IPS-20b (cell line): ENCODE measurements around the gene PLA2G4E.

ENCODE experiments used
- H3K27ac ChIP-seq: one replicate; pipeline ENCODE4 v1.5.1; 2013; ENCODE audit warnings: low read length
- H3K27me3 ChIP-seq: 2 replicates; pipeline ENCODE4 v1.6.1; 2013; ENCODE audit warnings: mild to moderate bottlenecking, low read length, inconsistent platforms; ENCODE audit not compliant: insufficient read depth
- H3K36me3 ChIP-seq: 2 replicates; pipeline ENCODE4 v1.6.1; 2013; ENCODE audit warnings: low read depth, mild to moderate bottlenecking, inconsistent platforms, low read length, moderate library complexity; ENCODE audit not compliant: insufficient read depth
- H3K4me1 ChIP-seq: 2 replicates; pipeline ENCODE4 v1.6.1; 2013; ENCODE audit warnings: mild to moderate bottlenecking, control low read depth, inconsistent platforms, low read length, moderate library complexity; ENCODE audit not compliant: insufficient read depth
- H3K4me3 ChIP-seq: 2 replicates; pipeline ENCODE4 v1.5.1; 2013; ENCODE audit warnings: mild to moderate bottlenecking, low read length, inconsistent platforms
- H3K9ac ChIP-seq: 2 replicates; pipeline ENCODE4 v1.6.1; 2013; ENCODE audit warnings: low read depth, mild to moderate bottlenecking, inconsistent platforms, low read length, moderate library complexity
- H3K9me3 ChIP-seq: 2 replicates; pipeline ENCODE4 v1.6.1; 2013; ENCODE audit warnings: mild to moderate bottlenecking, low read depth, low read length, inconsistent platforms; ENCODE audit not compliant: insufficient read depth

PLA2G4E gene

GRCh38 chr15:41978534-41978933, 42.3 kb downstream of the PLA2G4E start:
- Histone ChIP-seq H3K4me3 (no peak overlapping the region), H3K27ac (no peak overlapping the region), H3K9me3 (no peaks in the 10 kb centered on the region), H3K36me3 (no peaks in the 10 kb centered on the region), H3K9ac (no peak overlapping the region), H3K4me1 (no peaks in the 10 kb centered on the region; the same call in 1 of the 2 replicates), H3K27me3 (no peaks in the 10 kb centered on the region)

- Histone ChIP-seq H3K9me3 (no peaks in the 10 kb centered on the region), H3K9ac (no peak overlapping the region), H3K4me1 (no peaks in the 10 kb centered on the region; the same call in 1 of the 2 replicates), H3K27me3 (no peaks in the 10 kb centered on the region), H3K27ac (no peak overlapping the region), H3K4me3 (no peak overlapping the region), H3K36me3 (no peaks in the 10 kb centered on the region)
Measured at GRCh38 chr15:41977757-41978383, 43.0 kb downstream of the PLA2G4E start.

DNA sequence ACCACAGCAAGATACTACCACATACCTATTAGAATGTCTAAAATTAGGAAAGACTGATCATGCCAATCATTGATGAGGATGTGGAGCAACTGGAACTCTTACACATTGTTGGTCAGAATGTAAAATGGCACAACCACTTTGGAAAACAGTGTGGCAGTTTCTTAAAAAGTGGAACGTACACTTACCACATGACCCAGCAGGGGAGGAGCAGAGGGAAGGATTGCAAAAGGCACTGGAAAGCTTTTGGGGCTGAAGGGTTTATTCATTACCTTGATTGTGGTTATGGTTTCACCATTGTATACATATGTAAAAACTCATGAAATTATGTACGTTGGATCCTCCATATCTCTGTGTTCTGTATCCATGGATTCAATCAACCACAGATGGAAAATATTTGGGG, 45.2 kb downstream of the PLA2G4E start:
- Histone ChIP-seq H3K4me1 (no peaks in the 10 kb centered on the region), H3K9ac (no peak overlapping the region), H3K36me3 (no peaks in the 10 kb centered on the region), H3K27ac (no peak overlapping the region), H3K27me3 (no peaks in the 10 kb centered on the region), H3K4me3 (no peak overlapping the region), H3K9me3 (no peaks in the 10 kb centered on the region)

DNA sequence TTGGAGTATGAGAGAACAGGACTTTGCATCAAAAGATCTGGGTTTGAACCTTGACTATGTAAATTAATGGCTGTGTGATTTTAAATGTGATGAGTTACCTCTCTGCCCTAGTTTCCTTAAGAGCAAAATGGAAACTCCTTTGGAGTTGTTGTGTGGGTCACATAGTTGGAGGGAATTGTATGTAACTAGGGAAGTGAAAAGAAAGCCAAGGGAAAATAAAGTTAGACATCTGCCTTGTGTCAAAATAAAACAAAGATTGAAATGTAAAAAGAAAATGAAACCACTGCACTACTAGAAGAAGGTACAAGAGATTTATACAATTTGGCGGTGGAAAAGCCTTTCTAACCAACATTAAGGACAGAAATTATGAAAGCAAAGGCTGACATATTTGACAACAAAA, 46.8 kb downstream of the PLA2G4E start:
- Histone ChIP-seq H3K4me1 (peaks cover 10% of the 10 kb centered on the region; the same call in 1 of the 2 replicates), H3K9ac (no peak overlapping the region), H3K27ac (no peak overlapping the region), H3K36me3 (no peaks in the 10 kb centered on the region), H3K27me3 (no peaks in the 10 kb centered on the region), H3K9me3 (no peaks in the 10 kb centered on the region), H3K4me3 (no peak overlapping the region)

DNA sequence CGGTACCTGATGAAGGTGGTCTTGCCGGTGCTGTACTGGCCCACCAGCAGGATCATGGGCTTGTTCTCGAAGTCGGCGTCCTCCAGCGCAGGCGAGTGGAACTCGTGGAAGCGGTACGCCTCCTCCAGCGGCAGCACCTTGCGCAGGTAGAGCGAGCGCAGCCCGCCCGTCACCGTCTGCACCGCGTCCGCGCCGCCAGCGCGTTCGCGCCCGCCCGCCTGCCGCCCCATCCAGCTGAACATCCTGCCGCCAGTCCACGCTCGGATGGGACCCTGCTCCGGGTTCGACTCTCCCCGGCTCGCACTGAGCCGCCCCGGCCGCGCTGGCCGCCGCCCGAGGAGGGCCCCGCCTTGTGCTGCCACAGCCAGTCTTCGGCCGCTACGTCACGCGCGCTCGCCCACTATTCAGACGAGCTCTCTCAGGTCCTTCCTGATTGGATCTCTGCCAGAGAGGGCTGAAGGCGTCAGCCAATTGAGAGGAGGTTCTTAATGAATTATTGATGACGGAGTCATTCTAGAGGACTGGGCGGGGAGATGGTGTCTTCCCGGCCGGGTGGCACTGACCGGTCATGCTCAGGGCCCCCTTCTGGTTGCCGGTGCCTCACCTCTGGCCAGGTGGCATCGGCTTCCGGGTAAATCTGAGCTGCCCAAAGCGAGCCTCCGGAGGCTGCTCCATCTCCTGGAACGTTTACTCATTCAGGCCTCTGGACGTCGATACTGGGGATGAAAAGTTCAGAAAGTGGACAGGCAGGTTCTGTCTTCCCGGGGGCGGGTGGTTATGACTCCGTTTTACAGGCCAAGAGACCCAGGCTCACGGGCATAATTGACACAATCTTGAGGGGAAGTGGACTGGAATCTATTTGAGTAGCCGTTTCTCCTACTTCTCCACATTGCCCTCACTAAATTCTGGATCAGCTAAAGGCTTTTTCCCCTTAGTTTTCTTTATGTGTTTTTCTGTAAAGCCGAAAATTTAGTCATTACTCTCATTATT, 48.3 kb downstream of the PLA2G4E start, which contains the start of gene EHD4:
TSS of gene EHD4 (minus strand) at position 305 of the 990 bp plus-strand sequence. CDS start at position 242, 63 bp downstream.
- no peaks in the 10 kb centered on the region for H3K36me3 ChIP-seq
- H3K9me3 ChIP-seq, result no peaks in the 10 kb centered on the region
- peaks cover 10% of the 10 kb centered on the region; the same call in 1 of the 2 replicates for H3K4me1 ChIP-seq
- no peaks in the 10 kb centered on the region for H3K27me3 ChIP-seq
- no peak within 1 kb of the TSS for H3K27ac ChIP-seq
- peak within 1 kb of the TSS; percentile 83; the same call in 1 of the 2 replicates for H3K9ac ChIP-seq
- peak within 1 kb of the TSS; percentile 95 for H3K4me3 ChIP-seq

DNA sequence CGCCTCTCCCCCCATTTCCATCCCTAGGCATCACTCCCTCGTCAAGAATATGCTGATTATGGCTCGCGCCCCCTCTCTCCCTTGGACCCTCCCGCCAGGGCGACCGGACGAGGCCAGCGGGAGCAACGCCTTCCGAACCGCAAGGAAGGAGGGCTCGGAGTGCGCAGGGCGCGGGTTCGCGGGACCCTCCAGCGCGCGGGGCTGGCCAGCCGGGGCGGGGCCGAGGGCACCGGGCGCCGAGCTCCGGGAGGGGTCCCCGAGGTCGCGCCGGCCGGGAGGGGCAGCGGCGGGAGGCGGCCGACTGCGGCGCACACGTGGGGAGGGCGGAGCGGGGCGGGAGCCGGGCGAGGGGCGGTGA, 49.0 kb downstream of the PLA2G4E start:
- H3K9me3 ChIP-seq, result no peaks in the 10 kb centered on the region
- H3K4me3 ChIP-seq, result peak overlapping the region; percentile 95
- H3K4me1 ChIP-seq, result peaks cover 10% of the 10 kb centered on the region; the same call in 1 of the 2 replicates
- no peak overlapping the region for H3K27ac ChIP-seq
- H3K9ac ChIP-seq, result peak overlapping the region; percentile 83; the same call in 1 of the 2 replicates
- H3K36me3 ChIP-seq, result no peaks in the 10 kb centered on the region
- no peaks in the 10 kb centered on the region for H3K27me3 ChIP-seq

DNA sequence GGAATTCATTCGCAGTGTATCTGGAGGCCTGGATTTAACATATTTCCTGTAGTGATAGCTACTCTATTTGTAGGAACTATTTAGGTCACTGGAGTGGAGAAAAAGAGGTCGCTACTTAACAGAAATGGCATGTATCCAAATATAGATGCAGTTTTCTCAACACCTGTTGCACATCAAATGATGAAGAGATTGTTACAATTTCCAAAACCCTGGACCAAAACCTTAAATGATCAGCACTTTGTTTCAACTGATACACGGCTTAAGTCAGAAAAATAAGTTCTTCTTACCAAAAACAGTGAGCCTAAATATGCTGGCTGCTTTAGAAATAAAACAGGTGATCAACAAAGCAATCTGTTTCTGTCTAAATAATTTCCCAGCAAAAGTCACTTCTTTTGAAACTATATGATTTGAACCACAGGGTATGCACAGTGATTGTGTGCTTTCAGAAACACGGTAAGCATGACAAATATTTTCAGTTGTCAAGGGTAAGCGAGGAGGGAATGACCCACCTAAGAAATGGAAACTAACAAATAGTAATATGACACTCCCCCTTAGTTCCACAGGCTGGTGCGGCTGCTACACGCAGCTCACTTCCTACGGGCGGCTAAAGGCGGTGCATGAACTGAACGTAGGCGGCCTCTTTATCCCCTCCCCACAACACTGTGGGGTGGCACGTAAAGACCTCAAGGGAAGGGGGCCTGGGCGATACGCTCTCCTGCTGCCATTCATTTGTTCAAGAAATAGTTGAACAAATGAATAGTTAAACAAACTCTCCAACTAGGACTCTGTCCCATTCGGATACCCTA, 49.5 kb downstream of the PLA2G4E start:
- Histone ChIP-seq H3K9ac (peak overlapping the region; percentile 83; the same call in 1 of the 2 replicates), H3K36me3 (no peaks in the 10 kb centered on the region), H3K4me1 (peaks cover 10% of the 10 kb centered on the region; the same call in 1 of the 2 replicates), H3K27me3 (no peaks in the 10 kb centered on the region), H3K27ac (no peak overlapping the region), H3K4me3 (peak overlapping the region; percentile 95), H3K9me3 (no peaks in the 10 kb centered on the region)

DNA sequence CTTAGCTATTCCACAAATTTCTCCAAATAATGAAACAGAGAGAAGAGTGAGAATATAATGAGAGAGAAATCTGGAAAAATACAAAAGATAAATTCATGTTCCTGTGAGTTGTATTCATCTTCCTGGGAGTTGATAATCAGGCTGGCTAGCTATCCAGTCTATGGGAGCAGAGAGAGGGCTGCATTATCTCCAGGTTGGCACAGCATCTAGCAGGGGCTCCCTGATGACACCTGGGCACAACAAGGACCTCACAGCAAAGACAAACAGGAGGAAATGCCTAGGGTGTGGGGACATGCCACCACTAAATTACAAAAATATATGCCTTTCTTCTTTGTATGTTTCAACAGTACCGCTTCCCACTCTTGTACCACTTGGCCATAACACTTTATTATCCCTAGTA, 50.4 kb downstream of the PLA2G4E start:
- Histone ChIP-seq H3K36me3 (no peaks in the 10 kb centered on the region), H3K27me3 (no peaks in the 10 kb centered on the region), H3K9me3 (no peaks in the 10 kb centered on the region), H3K27ac (no peak overlapping the region), H3K4me3 (peak overlapping the region; percentile 95; the same call in 1 of the 2 replicates), H3K9ac (no peak overlapping the region; the same call in 1 of the 2 replicates), H3K4me1 (peaks cover 10% of the 10 kb centered on the region; the same call in 1 of the 2 replicates)

DNA sequence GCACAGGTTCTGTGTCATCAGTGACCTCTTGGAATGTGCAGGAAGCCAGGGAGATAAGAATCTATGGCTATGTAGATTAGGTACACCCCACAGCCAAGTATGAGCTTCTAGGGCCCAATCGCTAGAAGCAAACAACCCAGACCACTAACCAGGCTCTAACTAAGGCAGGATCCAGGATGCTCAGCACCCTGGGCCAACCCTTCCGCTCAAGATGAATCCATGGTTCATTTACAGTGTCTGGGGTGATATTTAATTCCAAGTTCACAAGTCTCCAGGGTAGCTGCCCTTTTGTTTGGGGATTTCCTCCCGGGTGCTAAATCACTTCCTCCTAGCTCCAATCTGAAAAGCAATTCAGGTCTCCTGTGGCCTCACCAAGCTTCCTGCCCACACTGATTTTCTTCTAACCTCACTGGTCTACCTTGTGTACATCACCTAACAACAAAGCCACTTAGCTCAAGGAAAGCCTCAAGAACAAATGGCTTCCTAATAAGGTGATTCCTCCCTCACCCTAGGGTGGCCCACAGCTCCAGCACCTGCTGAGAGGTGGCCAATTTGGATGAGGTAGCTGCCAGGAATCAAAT, 50.9 kb downstream of the PLA2G4E start:
- Histone ChIP-seq H3K4me3 (peak overlapping the region; percentile 95; the same call in 1 of the 2 replicates), H3K36me3 (no peaks in the 10 kb centered on the region), H3K27ac (no peak overlapping the region), H3K9ac (no peak overlapping the region; the same call in 1 of the 2 replicates), H3K4me1 (peaks cover 10% of the 10 kb centered on the region; the same call in 1 of the 2 replicates), H3K9me3 (no peaks in the 10 kb centered on the region), H3K27me3 (no peaks in the 10 kb centered on the region)

GRCh38 chr15:41968701-41969100, 52.1 kb downstream of the PLA2G4E start:
- no peaks in the 10 kb centered on the region for H3K27me3 ChIP-seq
- H3K27ac ChIP-seq, result no peak overlapping the region
- no peaks in the 10 kb centered on the region for H3K36me3 ChIP-seq
- no peak overlapping the region for H3K4me3 ChIP-seq
- H3K9ac ChIP-seq, result no peak overlapping the region
- no peaks in the 10 kb centered on the region for H3K9me3 ChIP-seq
- peaks cover 10% of the 10 kb centered on the region; the same call in 1 of the 2 replicates for H3K4me1 ChIP-seq
